ENCODE measurements around the gene PARVB. TPM values are rescaled to one million over a fixed set of nuclear protein-coding genes. Genes with fewer than 3 reads are reported as not detected.

The PARVB gene
- total and polyA plus RNA-seq, 9 donors: 12.3 to 62.9 (median 39.1) TPM

DNA sequence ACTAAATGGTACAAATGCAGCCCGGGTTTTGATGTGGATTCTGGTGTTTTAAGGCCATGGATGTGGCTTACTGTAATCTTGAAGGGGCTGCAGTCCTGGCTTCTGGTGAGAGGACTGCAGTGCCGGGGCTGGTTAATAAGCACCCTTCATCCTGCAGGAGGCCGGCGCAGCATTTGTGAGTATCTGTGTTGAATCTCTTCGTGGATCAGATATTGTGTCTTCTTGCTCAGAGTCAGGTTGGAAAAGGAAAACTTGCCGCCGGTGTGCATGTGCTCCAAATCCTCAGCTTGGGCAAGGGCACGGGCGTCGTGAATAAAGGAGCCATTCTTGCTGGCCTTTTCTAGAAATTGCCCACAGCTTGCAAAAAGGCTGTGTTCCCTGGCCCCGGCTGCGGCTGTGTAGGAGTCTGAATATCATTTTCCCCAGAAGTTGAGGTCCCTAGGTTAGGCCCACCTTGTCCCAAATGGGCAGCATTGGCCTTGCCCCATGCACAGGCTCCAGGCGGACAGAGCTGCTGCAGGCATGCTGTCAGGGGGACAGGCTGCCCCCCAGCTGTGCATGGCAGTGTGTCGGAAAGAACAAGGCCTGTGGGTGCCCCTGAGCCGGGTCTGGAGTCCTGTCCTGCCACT is 28.9 kb upstream of the PARVB start:
- peaks cover 5% of the 10 kb centered on the region for H3K4me1 ChIP-seq (ENCODE audit: insufficient read depth)
- DNase-seq: no peak
- H3K4me3 ChIP-seq: no peak overlapping the region
- no peak overlapping the region for H3K27ac ChIP-seq
- no peaks in the 10 kb centered on the region for H3K27me3 ChIP-seq
- TF ChIP-seq POLR2A (IDR thresholded peaks at IDR 0.05): no peak
- TF ChIP-seq, protein P1, sequence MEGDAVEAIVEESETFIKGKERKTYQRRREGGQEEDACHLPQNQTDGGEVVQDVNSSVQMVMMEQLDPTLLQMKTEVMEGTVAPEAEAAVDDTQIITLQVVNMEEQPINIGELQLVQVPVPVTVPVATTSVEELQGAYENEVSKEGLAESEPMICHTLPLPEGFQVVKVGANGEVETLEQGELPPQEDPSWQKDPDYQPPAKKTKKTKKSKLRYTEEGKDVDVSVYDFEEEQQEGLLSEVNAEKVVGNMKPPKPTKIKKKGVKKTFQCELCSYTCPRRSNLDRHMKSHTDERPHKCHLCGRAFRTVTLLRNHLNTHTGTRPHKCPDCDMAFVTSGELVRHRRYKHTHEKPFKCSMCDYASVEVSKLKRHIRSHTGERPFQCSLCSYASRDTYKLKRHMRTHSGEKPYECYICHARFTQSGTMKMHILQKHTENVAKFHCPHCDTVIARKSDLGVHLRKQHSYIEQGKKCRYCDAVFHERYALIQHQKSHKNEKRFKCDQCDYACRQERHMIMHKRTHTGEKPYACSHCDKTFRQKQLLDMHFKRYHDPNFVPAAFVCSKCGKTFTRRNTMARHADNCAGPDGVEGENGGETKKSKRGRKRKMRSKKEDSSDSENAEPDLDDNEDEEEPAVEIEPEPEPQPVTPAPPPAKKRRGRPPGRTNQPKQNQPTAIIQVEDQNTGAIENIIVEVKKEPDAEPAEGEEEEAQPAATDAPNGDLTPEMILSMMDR (IDR thresholded peaks at IDR 0.05): no peak
- no peak for TF ChIP-seq EP300 (IDR thresholded peaks at IDR 0.05)
- intact Hi-C loops (cut with DNase I): loop anchor here in 3 of 4 donors (2.0 to 5.0 kb wide), 3 partner anchors 82 to 632 kb away; no protein-coding TSS in a partner anchor
- 93 to 96% (median 95%) methylated on average over 15 of the region's 15 CpGs for WGBS, 3 donors
- H3K9me3 ChIP-seq: no peaks in the 10 kb centered on the region
- H3K36me3 ChIP-seq: no peaks in the 10 kb centered on the region

DNA sequence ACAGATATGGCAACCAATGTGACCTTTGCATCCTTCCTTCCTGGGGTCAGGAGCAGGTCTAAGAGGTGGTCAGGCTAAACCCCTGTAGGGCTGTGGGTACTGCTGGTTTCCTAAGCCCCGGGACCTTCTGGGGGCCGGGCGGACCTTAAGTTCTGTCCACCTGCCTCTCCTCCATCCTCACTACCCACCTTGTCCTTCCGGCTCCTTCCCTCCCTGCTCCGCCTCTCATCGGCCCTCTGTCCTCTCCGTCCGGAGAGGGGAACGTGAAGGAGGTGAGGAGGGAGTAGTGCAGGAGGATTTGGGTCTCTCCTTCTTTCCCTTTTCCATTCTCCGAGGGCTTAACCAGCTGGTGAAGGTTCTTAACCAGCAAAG is 28.3 kb upstream of the PARVB start:
- Histone ChIP-seq H3K27ac (no peak overlapping the region), H3K4me3 (no peak overlapping the region), H3K9me3 (no peaks in the 10 kb centered on the region), H3K4me1 (ENCODE audit: insufficient read depth) (peaks cover 5% of the 10 kb centered on the region), H3K27me3 (no peaks in the 10 kb centered on the region), H3K36me3 (no peaks in the 10 kb centered on the region)
- intact Hi-C loops (cut with DNase I): loop anchor here in 3 of 4 donors (2.0 to 5.0 kb wide), 3 partner anchors 82 to 631 kb away; no protein-coding TSS in a partner anchor
- 82 to 89% (median 87%) methylated on average over 10 of the region's 10 CpGs for WGBS, 3 donors
- no peak for DNase-seq
- TF ChIP-seq EP300 (IDR thresholded peaks at IDR 0.05) (no peak), POLR2A (IDR thresholded peaks at IDR 0.05) (no peak)
- TF ChIP-seq, protein P1 (IDR thresholded peaks at IDR 0.05): no peak

DNA sequence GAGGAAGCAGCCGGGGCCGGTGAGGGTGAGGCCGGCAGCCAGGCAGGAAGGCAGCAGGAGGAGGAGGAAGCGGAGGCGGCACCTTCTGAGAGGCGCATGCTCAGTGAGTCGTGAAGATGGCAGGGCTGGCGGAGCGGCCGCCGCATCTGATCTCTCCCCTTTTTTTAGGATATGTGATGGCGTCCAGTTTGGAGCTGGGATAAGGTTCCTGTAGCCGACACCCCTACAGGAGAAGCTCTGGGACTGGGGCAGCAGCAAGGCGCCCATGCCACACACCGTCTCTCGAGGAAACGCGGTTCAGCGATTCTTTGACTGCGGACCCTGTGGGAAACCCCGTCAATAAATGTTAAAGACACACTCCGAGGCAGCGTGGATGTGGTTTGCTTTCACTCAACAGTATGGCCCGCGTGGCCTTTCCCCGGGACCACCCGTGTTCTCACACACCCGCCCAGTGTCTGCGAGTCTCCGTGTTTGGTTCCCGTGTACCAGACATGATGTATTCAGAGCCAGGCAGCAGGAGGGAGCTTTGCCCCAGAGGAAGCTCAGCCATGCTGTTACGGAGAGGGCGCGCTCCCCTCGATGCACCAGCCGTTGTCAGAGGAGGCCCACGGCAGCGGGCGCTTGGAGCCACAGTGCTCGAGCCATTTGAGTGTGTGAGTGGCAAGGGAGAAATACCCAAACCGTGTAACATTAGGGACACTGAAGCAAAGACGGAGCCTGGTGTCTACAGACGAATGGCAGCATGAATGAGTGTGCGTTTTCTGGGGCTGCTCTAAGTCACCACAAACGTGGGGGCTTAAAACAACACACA is 27.7 kb upstream of the PARVB start:
- Histone ChIP-seq H3K36me3 (no peaks in the 10 kb centered on the region), H3K27me3 (no peaks in the 10 kb centered on the region), H3K4me1 (ENCODE audit: insufficient read depth) (peaks cover 5% of the 10 kb centered on the region), H3K27ac (no peak overlapping the region), H3K9me3 (no peaks in the 10 kb centered on the region), H3K4me3 (no peak overlapping the region)
- no peak for DNase-seq
- intact Hi-C loops (cut with DNase I): loop anchor here in 1 of 4 donors (5.0 kb wide), 1 partner anchor 81 kb away; no protein-coding TSS in a partner anchor
- WGBS, 3 donors: 90 to 94% (median 91%) methylated on average over 45 of the region's 45 CpGs
- TF ChIP-seq, protein P1 (IDR thresholded peaks at IDR 0.05): no peak
- TF ChIP-seq EP300 (IDR thresholded peaks at IDR 0.05) (no peak), POLR2A (IDR thresholded peaks at IDR 0.05) (no peak)

DNA sequence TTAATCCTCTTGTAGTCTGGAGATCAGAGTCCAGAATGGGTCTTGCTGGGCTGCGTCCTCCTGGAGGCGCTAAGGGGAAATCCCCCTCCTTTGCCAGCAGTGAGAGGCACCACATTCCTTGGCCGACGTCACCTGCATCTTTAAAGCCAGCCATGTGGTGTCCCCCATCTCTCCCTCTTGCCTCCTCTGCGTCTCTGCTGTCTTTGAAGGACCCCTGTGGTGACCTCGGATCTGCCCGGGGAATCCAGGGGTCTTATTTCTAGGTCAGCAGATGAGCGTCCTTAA is 27.2 kb upstream of the PARVB start:
- Histone ChIP-seq H3K36me3 (no peaks in the 10 kb centered on the region), H3K27ac (no peak overlapping the region), H3K9me3 (no peaks in the 10 kb centered on the region), H3K4me1 (ENCODE audit: insufficient read depth) (peaks cover 10% of the 10 kb centered on the region), H3K27me3 (no peaks in the 10 kb centered on the region), H3K4me3 (no peak overlapping the region)
- no peak for DNase-seq
- intact Hi-C loops (cut with DNase I): loop anchor here in 1 of 4 donors (5.0 kb wide), 1 partner anchor 80 kb away; no protein-coding TSS in a partner anchor
- WGBS, 3 donors: 84 to 89% (median 85%) methylated on average over 8 of the region's 8 CpGs
- no peak for TF ChIP-seq EP300 (IDR thresholded peaks at IDR 0.05)
- TF ChIP-seq, protein P1 (IDR thresholded peaks at IDR 0.05): no peak
- no peak for TF ChIP-seq POLR2A (IDR thresholded peaks at IDR 0.05)
